GM19351 (cell line): ENCODE results near the gene ARHGEF7.
"Not testable (repeated sequence)": the region's sequence is repeated elsewhere in the genome, so short reads cannot be mapped to it uniquely, and the experiment has no call there.

ENCODE experiments used
- ATAC-seq: cut with Tn5 transposase; IDR thresholded peaks from one replicate; pipeline ENCODE4 v1.9.1; 2021; ENCODE audit warnings: mild to moderate bottlenecking, moderate library complexity; ENCODE audit not compliant: unreplicated experiment

The ARHGEF7 gene

DNA sequence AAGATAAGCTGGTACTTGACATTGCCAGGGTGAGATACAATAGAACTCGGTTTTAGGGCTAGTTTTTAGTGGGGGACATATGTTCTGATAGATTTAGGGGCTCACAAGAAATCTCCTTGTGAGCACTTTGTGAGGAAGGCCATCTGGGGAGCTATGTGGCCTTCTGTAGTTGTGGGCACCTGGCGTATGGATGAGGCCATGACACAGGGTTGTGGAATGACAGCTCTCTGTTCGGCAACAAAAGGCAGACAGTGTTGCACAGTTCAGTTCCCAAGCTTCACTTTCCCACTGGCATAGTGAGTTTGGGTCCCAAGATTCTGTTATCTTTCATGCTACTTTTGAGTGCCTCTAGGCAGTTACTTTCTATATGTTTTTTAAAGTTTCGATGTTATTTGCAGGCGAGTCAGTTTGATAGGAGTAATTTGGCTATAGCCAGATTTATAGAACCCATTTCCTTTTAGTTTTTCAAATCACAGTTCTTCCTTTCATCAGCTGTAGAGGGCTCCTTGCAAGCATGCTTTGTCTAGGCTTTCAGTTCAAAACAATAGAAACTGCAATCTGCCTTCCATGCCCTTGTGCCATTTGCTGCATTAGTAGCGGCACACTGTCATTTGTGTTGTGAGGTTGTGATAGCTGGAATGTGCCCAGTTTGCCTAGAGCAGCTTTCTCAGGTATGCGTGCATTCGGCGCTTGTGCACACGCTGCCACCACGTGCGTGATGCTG, 134.7 kb downstream of the ARHGEF7 start:
- no peak for ATAC-seq

DNA sequence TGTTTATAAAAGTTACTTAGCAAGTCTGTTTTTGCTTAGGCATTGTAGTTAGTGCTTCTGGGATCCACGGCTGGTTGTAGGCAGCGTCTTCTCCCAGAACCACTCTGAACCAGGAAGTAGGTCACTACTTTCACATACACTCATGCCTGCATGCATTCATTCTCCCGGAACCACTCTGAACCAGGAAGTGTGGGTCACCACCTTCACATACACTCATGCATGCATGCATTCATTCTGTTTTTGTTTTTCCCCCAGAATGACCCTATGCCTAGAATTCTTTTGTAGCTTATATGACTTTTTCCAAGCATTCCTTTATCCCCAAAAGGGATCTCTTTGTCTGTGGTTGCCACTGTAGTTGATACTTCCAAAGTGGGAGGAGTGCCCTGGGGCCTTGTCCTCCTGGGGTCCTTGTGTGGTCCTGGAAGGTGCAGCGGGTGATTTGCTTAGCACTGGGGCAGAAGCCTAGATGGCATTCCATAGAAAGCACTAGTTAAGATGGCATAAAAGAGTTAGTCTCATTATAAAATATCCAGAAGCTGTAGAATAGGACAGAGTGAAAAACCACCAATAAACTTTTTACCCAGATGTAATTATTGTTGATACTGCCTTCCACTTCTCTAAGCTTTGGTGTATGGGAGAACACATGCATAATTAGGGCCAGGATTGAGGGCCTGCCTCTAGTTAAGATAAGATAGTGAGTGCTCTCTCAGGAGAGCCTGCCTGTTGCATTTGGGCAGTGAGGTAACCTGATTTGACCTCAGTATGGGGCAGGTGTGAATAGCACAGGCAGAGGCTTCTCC, 136.7 kb downstream of the ARHGEF7 start:
- no peak for ATAC-seq

- ATAC-seq, result no peak
These were observed 137.6 kb downstream of the ARHGEF7 start for GRCh38 chr13:111252446-111253364.

- no peak for ATAC-seq
These were observed 138.3 kb downstream of the ARHGEF7 start for GRCh38 chr13:111253365-111253872.

- no peak for ATAC-seq
These were observed 140.2 kb downstream of the ARHGEF7 start for GRCh38 chr13:111255228-111255790.

DNA sequence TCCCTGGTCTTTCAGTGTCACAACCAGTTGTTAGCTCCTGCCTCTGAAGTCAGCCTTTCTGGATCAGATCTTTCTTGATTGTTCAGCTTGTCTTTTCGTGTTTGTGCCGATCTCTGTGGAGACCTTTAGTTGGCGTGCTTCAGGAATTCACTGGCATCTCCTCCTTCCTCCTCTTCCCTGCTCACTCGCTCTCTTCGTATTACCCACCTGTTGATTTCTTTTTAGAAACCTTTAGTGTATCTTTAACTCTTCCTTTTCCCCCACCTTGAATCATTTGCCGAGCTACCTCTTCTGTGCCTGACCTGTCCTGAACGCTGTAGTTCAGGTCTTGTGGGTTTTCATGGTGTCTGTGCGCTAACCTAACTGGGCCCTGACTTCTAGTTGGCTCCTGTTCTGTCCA, 141.3 kb downstream of the ARHGEF7 start:
- no peak for ATAC-seq

- ATAC-seq, result no peak
These were observed 141.8 kb downstream of the ARHGEF7 start for GRCh38 chr13:111256946-111257345.

DNA sequence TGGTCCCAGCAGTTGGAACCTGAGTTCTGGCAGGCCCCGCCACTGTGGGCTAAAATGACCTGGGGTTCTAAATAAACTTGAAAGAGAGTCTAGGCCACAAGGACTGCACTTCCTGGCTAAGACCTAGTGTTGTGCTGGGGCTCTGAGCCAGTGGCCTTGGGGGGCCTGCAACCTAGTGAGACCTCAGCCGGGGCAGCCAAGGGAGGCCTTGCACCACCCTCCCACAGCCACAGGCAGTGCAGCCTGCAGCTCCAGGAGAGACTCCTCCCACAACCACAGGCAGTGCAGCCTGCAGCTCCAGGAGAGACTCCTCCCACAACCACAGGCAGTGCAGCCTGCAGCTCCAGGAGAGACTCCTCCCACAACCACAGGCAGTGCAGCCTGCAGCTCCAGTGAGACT, 142.8 kb downstream of the ARHGEF7 start:
- ATAC-seq, result not testable (repeated sequence)

DNA sequence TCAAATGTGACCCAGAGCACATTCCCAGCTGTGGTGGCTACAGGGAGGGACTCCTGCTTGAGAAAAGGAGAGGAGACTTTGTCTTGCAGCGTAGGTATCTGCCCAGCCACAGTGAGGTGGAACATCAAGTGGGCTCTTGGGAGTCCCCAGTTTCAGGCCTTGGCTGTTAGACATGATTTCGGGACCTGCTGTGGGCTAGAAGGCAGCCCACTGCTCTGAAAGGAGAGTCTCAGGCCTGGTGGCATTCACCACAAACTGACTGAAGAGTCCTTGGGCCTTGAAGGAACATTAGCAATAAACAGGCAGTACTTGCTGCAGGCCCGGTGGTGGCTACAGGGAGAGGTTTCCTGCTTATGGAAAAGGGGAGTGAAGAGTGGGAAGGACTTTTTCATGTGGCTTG, 143.5 kb downstream of the ARHGEF7 start:
- ATAC-seq, result no peak

DNA sequence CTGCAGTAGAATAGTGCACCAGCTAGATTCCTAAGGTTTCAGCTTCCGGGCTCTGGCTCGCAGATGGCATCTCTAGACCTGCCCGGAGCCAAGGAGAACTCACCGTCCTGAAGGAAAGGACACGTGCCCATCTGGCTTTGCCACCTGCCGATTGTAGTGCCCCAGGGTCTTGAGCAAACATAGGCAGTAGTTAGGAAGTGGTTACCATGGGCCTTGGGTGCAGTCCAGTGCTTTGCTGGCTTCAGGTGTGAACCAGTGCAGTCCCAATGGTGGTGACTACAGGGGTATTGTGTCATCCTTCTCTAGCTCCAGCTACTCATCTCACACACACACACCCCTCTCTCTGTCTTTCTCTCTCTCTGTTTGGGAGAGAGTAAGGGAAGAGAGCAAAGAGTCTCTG, 143.9 kb downstream of the ARHGEF7 start:
- ATAC-seq, result no peak

DNA sequence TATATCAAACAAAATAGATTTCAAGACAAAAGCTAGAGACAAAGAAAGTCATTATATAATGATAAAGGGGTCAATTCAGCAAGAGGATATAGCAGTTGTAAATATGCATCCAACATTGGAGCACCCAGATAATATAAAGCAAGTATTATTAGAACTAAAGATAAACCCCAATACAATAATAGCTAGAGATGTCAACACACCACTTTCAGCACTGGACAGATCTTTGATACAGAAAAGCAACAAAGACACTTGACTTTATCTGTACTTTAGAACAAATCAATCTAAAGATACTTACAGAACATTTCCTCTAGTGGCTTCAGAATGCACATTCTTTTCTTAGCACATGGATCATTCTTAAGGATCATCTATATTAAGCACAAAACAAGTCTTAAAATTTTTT, 146.2 kb downstream of the ARHGEF7 start:
- ATAC-seq, result no peak

- no peak for ATAC-seq
These were observed 147.2 kb downstream of the ARHGEF7 start for GRCh38 chr13:111262281-111262680.

DNA sequence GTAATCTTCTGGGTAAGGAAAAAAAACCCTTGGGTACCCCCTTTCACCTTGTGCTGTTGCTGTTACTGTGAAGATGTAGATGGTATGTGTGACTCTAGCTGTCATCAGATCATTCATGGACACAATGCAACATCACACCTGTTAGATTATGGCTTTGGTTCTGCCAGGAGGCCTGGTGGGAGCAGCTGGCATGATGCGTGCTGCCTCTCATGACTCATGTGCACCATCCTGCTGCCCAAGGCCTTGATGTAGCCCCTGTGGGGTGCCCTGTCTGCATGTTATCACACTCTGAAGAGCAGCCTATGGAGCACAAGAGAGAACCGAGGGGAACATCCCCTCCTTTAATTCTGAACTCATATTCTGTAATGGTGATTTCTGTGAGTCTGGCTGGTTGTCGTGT, 147.6 kb downstream of the ARHGEF7 start:
- no peak for ATAC-seq

DNA sequence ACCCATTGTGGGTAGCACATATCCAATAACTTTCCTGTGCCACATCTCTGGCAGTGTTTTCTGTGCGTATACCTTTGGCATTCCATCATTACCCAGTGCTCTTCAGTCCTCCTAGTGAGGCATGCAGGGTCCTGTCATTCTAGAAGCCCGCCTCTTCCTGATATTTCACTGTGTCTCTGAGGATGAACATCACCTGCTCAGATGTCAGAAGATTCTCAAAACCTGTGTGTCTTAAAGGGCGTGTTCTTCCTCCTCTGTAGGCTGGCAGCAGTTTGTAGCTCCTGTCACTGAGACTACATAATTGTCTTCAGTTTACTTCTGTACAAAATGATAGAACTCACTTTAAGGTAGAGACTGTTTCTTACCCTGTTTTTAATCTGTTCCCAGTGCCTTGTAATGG, 148.5 kb downstream of the ARHGEF7 start:
- ATAC-seq, result no peak

- ATAC-seq, result no peak
These were observed 150.0 kb downstream of the ARHGEF7 start for GRCh38 chr13:111265006-111265700.

- no peak for ATAC-seq
These were observed 150.6 kb downstream of the ARHGEF7 start for GRCh38 chr13:111265701-111266035.

- ATAC-seq, result no peak
These were observed 152.1 kb downstream of the ARHGEF7 start for GRCh38 chr13:111267205-111267604.

DNA sequence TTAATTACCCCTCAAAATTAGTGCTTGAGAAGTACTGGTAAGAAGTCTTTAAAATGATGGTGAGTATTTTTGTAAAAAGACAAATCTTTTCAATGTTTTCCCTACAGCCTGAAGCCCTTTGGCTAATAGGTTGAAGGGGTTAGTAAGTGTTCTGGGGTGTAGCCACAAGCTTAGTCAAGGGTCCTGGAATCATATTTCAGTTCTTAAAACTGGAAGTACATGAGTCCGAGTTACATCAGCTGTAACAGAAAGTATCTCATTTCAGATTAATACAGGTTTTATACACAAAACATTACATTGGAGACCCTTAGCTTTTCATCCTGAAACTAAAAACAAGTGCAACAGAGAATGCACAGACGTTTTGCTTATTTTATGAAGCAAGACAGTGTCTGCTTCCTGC, 152.7 kb downstream of the ARHGEF7 start:
- ATAC-seq, result no peak

DNA sequence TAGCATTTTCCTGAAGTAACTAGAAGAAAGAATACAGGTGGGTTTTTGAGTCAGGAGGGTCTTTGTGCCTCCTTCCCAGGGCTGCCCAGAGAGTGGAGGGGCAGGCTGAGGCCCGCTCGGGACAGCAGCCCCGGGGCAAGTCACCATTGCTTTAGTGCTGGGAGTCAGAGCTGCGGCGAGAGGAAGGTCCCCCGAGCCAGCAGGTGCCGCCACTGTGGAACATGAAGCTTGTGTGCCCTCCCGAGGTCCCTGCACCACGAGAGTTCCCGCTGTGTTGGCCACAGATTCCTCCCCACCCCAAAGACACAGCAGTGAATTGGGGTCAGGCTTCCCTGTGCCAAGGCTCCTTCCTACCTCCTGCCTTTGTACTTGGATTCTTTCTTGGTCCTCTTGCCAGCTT, 154.4 kb downstream of the ARHGEF7 start:
- no peak for ATAC-seq

GRCh38 chr13:111270126-111270525, 155.0 kb downstream of the ARHGEF7 start:
- no peak for ATAC-seq
